ENCODE results near the gene MINK1.

GRCh38 chr17:4837471-4838308 lies 4.5 kb downstream of the MINK1 start:
- TF ChIP-seq, protein P1, sequence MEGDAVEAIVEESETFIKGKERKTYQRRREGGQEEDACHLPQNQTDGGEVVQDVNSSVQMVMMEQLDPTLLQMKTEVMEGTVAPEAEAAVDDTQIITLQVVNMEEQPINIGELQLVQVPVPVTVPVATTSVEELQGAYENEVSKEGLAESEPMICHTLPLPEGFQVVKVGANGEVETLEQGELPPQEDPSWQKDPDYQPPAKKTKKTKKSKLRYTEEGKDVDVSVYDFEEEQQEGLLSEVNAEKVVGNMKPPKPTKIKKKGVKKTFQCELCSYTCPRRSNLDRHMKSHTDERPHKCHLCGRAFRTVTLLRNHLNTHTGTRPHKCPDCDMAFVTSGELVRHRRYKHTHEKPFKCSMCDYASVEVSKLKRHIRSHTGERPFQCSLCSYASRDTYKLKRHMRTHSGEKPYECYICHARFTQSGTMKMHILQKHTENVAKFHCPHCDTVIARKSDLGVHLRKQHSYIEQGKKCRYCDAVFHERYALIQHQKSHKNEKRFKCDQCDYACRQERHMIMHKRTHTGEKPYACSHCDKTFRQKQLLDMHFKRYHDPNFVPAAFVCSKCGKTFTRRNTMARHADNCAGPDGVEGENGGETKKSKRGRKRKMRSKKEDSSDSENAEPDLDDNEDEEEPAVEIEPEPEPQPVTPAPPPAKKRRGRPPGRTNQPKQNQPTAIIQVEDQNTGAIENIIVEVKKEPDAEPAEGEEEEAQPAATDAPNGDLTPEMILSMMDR (IDR thresholded peaks at IDR 0.05; ENCODE audit: insufficient read depth, low read length) = no peak
- no peak for TF ChIP-seq POLR2AphosphoS5 (IDR thresholded peaks at IDR 0.05; ENCODE audit: low read depth)
